NCI-H748 (cell line): ENCODE results near the gene FOXJ3.

Source experiments
- DNase-seq: peaks from one replicate; lab custom pipeline; 2025; ENCODE audit not compliant: unreplicated experiment; lab: John Stamatoyannopoulos, UW

Gene FOXJ3

DNA sequence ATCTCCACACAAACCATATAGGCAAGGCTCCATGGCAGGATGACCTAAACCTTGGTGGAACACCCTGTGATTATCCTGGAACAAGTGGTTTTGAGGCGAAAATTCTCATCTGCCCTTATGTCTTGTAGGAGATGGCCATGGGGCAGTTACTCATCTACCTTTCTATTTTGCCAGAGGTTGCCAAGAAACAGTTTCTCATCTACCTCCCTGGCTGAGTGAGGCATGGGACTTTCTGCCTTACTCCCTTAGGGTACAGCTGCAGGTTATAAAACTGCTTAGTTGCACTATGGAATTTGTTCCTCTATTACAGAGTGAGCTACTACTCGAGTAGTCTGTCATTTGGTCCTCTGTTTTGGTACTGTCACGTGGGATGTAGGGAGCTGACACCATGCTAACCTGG, 139.2 kb downstream of the FOXJ3 start:
- no peak for DNase-seq

DNA sequence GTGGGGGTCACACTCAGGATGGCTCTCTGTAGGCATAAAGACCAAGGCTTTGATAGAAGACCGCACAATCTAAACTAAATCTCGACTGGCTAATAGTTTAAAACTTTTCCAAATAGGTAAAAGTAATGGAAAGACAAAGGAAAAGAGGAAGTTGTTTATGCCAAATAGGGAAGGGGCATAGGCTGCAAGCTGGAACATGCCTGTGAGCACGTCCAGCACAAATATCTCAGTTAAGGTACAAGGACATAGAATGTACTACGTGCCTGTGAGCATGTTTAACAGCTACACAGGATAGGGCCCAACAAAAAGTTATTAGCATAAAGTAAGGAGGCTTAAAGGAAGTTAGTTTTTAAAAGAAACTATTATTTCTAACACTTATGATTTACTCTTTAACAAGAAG, 142.9 kb downstream of the FOXJ3 start:
- DNase-seq = no peak

DNA sequence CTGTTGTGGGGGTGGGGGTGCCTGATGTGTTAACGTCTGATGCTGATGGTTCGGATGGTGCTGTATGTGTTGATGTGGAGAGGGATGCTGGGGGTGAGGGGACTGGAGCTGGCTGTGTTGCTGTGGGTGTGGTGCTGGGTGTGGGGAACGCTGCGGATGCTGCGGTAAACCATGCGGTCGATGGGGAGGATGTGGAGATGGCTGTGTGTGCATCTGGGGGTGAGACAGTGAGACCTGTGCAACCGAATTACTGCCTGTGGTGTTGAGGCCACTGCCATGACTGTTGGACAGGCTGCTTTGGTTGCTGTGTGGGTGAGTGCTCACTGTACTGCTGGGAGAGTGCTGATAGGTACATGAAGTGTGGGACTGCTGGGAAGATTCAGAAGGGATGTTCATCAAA, 143.7 kb downstream of the FOXJ3 start:
- no peak for DNase-seq

DNA sequence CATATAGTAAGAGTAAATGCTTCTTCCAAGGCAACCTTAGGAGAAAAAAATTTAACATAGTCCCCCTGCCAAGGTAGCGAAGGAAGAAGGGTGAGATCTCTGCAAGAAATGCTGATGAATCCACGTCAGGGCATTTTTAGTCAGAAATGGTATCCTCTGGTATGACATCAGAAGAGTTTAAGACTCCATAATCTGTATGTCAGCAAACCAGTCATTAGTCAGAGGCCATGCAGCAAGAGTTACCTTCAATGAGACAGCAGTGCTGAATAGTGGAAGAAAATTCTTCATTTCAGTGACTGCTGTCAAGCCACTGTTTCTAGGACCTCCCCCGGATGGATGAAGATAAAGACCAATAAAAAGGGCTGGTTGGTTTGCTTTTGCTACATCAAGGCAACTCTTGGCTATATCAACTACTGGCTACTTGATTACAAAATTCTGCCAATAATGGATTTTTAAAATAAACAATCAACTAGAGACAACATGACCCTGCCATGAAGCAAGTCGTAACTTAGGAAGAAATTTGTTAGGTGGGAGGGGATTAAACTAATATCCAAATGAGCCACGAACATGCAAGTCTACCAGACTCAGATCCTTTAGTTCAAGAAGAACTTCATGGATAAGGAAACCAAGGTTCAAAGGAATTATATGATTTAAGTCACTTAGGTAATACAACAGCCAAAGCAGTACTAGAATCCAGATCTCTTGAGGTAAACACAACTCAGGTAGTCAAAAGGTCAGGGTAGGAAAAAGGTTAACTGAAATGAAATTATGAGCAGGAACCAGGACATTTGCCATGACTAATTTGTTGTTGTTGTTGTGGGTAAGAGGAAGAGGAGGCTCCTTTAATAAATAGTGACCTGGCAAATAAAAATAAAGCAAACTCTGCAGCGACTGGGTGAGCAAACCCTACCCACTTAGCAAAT, 144.8 kb downstream of the FOXJ3 start:
- no peak for DNase-seq

DNA sequence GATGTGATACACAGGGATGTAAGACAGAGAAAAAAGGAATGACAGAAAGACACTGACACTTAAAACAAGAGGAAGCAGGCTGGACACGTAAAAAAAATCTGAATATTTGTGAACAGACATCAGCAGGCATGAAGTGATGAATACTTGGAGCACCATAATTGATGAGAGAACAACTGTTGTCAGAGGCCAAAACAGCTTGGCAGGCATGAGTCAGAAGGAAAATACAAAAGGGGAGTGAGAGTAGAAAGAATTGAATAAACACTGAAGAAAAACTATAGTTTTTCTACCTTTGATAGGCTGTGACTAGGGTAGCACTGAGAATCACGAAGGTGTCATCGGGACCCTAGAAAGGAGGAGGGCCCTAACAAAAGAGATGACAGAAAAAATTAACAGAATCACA, 148.9 kb downstream of the FOXJ3 start:
- DNase-seq = no peak

DNA sequence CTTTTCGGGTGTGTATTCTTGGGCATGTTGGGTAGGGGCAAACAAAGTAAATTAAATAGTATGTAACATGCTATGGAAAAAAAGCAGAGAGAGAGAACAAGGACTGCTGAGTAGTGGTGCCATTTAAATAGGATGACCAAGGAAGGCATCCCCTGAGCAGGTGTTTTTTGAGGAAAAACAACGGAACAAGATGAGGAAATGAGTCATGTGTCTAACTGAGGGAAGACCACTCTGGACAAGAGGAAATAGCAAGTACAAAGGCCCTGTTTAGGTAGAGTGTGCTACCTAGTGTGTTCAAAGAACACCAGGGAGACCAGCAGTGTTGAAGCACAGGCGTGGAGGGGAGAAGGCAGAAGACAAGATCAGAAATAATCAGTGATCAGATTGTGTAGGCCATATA, 150.4 kb downstream of the FOXJ3 start:
- DNase-seq = no peak

DNA sequence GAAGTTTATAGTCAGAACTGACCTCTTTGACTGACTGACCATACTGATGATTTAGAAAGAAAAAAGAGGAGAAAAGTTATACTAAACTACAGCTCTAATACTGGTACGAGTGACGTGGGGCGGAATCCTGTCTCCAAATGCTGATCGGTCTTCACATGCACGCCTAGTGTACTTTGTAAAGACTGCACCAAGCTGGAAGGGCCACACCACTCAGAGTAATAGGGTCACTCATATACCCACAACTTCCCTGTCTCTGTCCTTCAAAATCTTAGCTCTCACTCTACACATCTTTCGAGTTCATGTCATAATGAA, 151.1 kb downstream of the FOXJ3 start:
- no peak for DNase-seq

DNA sequence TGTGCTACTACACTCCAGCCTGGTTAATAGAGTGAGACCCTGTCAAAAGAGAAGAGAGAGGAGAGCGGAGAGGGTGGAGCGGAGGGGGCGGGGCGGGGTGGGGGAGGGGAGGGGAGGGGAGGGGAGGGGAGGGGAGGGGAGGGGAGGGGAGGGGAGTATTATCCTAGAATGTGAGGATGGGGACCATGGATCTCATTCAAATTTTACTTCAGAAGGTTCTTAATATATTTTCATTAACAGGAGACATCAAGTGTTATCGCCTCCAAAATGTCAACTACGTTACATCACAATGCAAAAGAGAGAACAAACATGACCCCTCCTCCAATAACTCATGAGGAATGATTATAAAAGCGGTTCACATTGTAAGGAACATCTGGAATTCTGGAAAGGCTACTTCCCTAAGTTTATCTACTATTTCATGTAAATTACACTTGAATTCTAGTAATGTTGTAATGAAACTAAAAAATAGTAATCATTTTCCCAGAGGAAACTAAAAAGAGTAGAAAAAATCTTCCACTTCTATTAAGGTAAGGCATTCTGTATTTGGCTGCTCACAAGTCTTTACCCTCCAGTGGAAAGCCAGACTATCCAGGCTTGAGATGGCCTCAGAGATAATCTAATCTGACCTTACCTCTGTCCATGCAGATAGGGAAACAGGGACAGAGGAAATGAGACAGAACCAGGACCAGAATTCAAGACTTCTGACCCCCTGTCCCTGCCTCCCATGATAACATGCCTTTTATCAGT, 151.7 kb downstream of the FOXJ3 start:
- DNase-seq = no peak

DNA sequence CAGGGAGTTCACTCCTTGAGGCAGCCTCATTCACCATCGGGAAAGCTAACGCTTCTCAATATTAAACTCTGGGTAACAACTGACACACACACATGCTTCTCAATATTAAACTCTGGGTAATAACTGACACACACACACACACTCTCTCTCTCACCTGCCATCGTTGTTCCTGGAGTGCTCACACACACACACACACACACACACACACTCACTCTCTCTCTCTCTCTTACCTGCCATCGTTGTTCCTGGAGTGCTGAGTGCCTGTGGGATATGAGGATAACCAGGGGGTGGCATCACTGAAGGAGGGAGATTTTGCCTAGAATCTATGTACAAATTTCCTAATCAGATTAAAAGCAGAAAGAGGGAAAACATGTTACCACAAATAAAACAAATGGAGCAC, 153.3 kb downstream of the FOXJ3 start:
- no peak for DNase-seq

DNA sequence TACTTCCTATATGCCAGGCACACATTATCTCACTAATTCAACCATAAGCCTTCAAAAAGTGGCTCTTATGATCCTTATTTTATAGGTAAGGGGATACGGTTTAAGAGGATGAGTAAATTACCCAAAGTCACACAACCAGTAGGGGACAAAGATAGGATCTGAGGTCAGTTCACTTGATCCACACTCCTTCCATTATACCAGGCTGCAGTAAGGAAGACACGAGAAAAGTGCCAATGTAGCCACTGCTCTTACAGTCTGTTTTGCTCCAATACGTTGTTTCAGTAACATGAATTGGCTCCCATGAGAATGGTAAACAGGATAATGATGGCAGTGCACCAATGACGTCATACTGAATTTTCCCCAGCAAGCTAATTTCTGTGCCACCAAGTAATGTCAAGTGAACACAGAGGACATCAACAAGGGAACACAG, 155.1 kb downstream of the FOXJ3 start:
- peak; percentile 68 for DNase-seq

DNA sequence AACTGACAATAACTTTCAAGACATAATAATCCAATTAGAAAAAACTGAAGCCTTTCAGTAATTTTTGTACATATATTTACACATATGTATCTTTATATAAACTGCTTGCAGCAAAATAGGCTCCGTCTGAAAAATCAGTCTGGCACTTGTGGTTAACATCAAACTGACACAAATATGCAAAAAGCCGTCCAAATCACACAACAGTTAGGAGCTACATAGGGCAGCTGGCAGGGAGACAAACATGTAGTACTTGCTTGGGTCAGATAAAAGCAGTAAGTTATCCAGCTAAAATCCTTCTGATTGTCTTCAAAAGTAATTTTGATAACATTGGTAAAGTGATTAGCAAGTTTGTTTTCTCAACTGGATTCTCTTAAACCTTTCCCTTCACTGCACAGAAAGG, 155.8 kb downstream of the FOXJ3 start:
- no peak for DNase-seq

DNA sequence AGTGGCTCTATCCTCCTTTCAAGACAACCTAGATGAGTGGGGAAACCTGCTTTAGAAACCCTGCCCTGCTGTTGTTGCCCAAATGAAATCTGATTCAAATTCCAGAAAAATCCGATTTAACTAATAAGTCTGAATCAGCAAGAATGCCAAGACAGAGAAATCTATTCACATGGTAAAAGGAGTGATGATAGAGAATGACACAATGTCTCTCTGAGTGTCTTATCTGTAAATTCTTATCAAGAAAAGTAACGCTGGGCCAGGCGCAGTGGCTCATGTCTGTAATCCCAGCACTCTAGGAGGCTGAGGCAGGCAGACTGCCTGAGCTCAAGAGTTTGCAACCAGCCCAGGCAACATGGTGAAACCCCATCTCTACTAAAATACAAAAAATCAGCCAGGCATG, 156.8 kb downstream of the FOXJ3 start:
- DNase-seq = no peak

DNA sequence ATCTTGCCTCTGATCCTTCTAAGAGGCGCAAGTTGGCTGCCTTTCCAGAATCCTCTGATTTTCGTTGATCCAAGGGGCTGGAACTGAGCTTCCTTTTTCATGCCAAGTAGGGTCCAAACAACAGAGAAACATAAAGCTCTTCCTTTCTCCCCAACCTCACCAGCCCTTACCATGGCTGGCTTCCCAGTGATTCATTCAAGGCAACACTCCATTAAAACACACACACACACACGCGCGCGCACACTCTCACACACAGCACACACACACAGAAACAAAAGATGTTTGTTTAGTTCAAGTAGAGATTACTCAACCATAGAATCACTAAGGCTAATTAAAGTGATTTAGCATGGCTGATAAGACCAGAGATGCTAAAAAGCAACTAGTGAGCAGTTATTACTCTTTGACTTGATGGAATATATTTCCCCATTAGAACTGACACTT, 157.5 kb downstream of the FOXJ3 start:
- DNase-seq = peak; percentile 92

DNA sequence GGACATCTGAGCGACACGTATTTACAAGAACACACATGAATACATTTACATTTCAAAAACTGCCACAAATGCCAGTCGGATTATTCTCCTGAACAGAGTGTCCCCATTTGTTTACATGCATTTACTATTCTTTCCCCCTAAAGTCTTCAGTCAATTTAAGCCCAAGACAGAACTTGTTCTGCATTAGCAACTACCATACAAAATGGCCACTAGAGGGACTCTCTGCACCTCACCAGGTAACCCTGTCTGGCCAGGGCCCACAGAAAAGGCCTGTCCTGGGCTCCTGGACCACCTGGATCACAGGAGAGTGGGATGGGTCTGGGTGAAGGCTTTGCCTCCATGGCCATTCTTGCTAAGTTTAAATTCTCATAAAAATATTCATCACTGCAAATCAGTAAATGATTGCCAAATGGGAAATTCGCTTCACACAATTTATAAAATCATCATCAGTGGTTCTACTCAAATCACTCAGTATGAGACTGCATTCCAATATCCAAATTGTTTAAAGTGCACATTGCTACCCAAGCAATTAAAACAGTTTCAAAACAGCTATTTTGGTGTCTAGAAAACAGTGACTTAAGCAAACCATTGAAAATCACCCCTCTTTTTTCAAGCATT, 158.0 kb downstream of the FOXJ3 start:
- peak; percentile 97 for DNase-seq

DNA sequence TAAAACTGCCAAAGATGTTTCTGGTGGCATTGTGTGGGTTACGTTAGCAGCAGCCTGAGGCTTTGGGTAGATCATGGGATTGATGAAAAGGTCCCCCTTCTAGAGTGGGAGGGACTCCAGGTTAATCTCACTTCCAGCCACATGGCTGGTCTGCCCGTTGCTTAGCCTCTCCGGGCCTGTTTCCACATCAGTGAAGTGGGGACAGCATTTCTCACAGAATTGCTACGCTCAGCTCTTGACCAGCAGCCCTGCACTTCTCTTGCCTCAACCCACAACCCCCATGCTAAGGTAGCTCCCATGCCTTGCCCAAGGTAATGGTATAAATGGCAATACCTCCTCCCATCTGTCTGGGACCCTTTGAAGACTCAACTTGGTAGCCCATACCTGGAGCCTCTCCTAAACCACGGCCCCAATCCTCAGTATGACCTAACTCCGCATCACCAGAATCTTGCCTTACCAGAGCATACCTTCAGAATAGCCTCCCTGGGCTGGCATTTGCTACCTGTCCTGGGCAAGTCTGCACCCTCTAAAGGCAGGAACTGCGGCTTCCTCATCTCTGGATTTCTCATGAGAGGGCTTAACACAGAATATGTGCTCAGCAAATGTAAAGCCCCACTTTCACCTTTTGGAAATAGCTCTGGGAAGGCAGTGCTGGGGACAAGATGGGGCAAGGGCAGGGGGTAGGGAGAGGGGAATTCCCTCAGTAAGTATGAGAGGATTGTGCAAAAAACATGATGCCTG, 159.6 kb downstream of the FOXJ3 start:
- DNase-seq = no peak

DNA sequence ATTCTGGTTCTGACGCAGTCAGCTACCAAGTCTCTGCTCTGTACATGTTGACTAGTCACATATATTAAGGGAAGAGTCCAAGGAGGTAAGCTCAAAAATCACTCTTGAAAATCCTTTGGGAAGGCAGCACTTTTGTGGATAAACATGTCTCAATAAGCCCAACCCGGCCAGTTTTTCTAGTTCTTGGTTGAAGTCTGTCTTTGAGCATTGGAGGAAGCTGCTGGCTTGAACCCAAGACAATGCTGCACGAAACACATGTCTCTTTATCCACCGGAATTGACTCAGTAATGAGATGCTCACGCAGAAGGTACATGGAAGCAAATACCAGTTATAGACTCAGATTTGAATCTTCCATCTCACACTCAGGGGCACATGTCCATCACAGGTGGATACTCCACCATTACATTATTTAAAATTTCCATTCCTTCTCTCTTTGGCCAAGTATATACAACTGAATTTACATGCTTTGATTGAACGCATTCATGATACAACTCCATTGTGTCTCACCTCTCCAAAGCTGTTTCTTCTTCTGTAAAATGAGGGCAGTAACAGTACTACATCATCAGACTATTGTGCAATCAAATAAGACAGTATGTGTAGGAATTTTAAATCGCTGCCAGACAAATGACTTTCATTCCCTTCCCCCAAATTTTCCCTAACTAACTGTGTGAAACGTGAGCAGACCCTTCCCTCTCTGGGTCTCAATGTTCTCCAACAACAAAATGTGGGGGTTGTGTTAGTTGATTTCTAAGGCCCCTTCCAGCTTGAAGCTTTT, 160.9 kb downstream of the FOXJ3 start:
- DNase-seq = peak; percentile 71

DNA sequence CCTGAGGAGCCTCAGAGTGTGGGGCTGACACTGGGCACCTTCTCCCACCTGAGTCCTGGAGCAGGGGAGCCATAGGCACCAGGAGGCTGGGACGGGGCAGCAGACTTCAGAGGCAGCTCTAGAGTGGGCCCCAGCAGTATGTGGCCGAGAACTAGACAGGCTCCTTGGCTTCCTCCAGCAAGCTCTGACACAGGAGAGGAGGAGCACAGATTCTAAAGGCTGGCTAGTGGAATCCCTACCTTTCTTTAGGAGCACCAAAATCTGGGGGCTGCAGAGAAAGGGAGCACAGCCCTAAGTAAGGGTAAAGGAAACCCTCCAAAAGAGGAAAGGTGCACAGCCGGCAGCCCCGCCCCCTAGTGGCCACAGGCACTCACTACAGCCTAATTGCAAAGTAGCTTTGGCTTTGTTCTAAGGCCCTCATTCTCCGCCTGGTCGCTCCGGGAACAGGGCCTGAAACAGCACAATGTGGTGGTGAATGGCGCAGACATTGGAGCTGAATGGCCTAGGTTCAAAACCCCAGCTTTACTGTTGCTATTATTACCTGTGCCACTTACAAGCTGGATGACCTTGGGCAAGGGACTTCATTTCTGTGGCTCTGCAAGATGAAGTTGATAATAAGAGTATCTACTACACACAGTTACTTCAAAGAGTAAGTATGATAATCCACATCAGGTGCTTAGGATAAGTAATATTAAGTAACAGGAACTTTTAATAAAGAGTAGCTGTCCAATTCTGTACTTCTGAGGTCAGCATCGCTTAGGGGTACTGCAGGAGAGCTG, 161.7 kb downstream of the FOXJ3 start:
- peak; percentile 91 for DNase-seq

DNA sequence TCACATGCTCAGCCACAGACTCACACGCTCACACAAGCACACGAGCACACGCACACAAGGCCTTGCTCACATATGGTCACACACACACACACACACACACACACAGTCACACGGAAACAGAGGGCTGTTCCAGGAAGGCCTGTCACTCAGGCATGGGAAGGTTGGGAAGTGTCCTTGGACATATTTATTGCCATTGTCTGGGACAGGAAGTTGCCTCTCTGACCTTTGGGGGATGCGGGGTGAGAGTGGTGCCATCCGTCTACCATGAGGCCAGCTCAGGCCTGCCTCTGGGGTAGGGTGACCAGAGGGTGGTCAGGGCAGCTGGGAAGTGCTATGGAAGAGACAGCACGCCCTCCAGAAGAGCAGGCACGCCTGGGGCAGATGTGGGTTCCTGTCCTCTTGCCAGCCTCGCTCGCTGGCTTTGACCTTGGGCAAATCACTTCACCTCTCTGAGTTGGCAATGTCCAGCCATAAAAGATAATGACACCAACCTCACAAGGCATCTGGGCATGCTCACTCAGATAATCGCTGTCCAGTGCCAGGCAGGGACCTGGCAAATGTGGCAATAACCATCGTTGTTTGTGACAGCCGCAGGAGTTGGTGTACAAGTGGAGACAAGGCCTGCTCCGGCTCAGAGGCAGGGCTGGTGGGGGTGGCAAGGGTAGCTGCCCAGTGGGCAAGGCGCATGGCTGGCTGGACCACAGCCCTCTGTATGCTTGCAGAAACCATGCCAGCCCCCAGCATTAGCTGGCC, 162.5 kb downstream of the FOXJ3 start:
- no peak for DNase-seq

DNA sequence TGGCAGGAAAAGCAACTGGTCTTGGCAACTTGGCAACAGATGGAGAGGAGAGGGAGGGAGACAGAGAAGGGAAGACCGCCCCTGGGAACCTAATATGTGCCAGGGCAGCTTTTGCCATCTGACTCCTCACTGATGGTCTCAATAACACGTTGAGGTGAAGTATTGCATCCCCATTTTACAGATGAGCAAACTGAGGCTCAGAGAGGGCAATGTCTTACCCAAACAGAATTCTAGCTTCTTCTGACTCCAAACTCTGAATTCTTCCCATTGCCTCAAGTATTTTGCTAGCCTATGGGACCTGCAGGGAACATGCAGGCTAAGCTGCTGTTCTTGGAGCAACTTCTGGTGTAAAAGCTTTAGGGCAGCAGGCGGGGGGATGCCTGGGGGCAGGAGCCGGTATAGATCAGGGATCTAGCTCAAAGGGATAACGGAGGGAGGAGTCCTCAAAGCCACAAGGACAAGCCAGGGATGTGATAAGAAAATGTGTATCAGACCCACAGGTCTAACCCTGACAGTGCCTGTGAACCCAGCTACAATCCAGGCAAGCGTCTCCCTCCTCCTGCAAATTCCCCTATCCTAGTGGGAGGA, 163.3 kb downstream of the FOXJ3 start:
- no peak for DNase-seq
